ENCODE measurements around the gene SEMA5A. TPM values are rescaled to one million over a fixed set of nuclear protein-coding genes. Genes with fewer than 3 reads are reported as not detected.

Gene SEMA5A
- total RNA-seq, 2 donors from 2014 or later = 3.4 to 40.2 TPM

GRCh38 chr5:9249231-9249630 is 296.6 kb downstream of the SEMA5A start:
- Histone ChIP-seq H3K27me3 (no peaks in the 10 kb centered on the region), H3K4me3 (no peak overlapping the region), H3K4me1 (no peaks in the 10 kb centered on the region), H3K36me3 (replicated peaks in 1 of 2; ENCODE audit: insufficient read depth in 1 of 2, low read depth in 2 of 2) (no peaks in the 10 kb centered on the region), H3K27ac (no peak overlapping the region), H3K9me3 (no peaks in the 10 kb centered on the region)
- DNase-seq = no peak
- ATAC-seq = no peak
- TF ChIP-seq POLR2A (IDR thresholded peaks at IDR 0.05) = no peak
- no peak for TF ChIP-seq CTCF (IDR thresholded peaks at IDR 0.05)
- WGBS, 2 donors = 90 to 95% methylated on average over 3 of the region's 3 CpGs
- intact Hi-C loops (cut with DNase I) = no loop called here

GRCh38 chr5:9245071-9245470 is 300.8 kb downstream of the SEMA5A start:
- DNase-seq (no peak), ATAC-seq (no peak)
- WGBS, 2 donors = 84 to 85% methylated on average over 3 of the region's 3 CpGs
- H3K27ac ChIP-seq = no peak overlapping the region
- no peaks in the 10 kb centered on the region for H3K4me1 ChIP-seq
- no peak overlapping the region for H3K4me3 ChIP-seq
- no peaks in the 10 kb centered on the region for H3K27me3 ChIP-seq
- TF ChIP-seq POLR2A (IDR thresholded peaks at IDR 0.05) = no peak
- no peak for TF ChIP-seq CTCF (IDR thresholded peaks at IDR 0.05)
- no peaks in the 10 kb centered on the region for H3K36me3 ChIP-seq (replicated peaks in 1 of 2; ENCODE audit: insufficient read depth in 1 of 2, low read depth in 2 of 2)
- H3K9me3 ChIP-seq = no peaks in the 10 kb centered on the region
- intact Hi-C loops (cut with DNase I) = no loop called here

- TF ChIP-seq POLR2A (IDR thresholded peaks at IDR 0.05) = no peak
- no peak for TF ChIP-seq CTCF (IDR thresholded peaks at IDR 0.05)
- H3K9me3 ChIP-seq = no peaks in the 10 kb centered on the region
- 74 to 87% methylated on average over 4 of the region's 4 CpGs for WGBS, 2 donors
- ATAC-seq (no peak), DNase-seq (no peak)
- H3K36me3 ChIP-seq (replicated peaks in 1 of 2; ENCODE audit: insufficient read depth in 1 of 2, low read depth in 2 of 2) = no peaks in the 10 kb centered on the region
- intact Hi-C loops (cut with DNase I) = no loop called here
- no peak overlapping the region for H3K4me3 ChIP-seq
- no peak overlapping the region for H3K27ac ChIP-seq
- no peaks in the 10 kb centered on the region for H3K4me1 ChIP-seq
- no peaks in the 10 kb centered on the region for H3K27me3 ChIP-seq
Measured at GRCh38 chr5:9244417-9244816, 301.5 kb downstream of the SEMA5A start.

GRCh38 chr5:9241479-9242305 is 304.2 kb downstream of the SEMA5A start:
- TF ChIP-seq POLR2A (IDR thresholded peaks at IDR 0.05) (no peak), CTCF (IDR thresholded peaks at IDR 0.05) (no peak)
- Histone ChIP-seq H3K36me3 (replicated peaks in 1 of 2; ENCODE audit: insufficient read depth in 1 of 2, low read depth in 2 of 2) (no peaks in the 10 kb centered on the region), H3K27me3 (no peaks in the 10 kb centered on the region), H3K4me3 (no peak overlapping the region), H3K9me3 (no peaks in the 10 kb centered on the region), H3K4me1 (no peaks in the 10 kb centered on the region), H3K27ac (no peak overlapping the region)
- intact Hi-C loops (cut with DNase I) = no loop called here
- no peak for DNase-seq
- ATAC-seq = no peak
- WGBS, 2 donors = 86 to 89% methylated on average over 9 of the region's 9 CpGs

GRCh38 chr5:9240431-9240830 is 305.4 kb downstream of the SEMA5A start:
- ATAC-seq = no peak
- 65 to 72% methylated on average over 2 of the region's 2 CpGs for WGBS, 2 donors
- H3K27me3 ChIP-seq = no peaks in the 10 kb centered on the region
- DNase-seq = no peak
- intact Hi-C loops (cut with DNase I) = no loop called here
- no peak overlapping the region for H3K27ac ChIP-seq
- no peaks in the 10 kb centered on the region for H3K4me1 ChIP-seq
- H3K4me3 ChIP-seq = no peak overlapping the region
- no peak for TF ChIP-seq CTCF (IDR thresholded peaks at IDR 0.05)
- H3K36me3 ChIP-seq (replicated peaks in 1 of 2; ENCODE audit: insufficient read depth in 1 of 2, low read depth in 2 of 2) = no peaks in the 10 kb centered on the region
- H3K9me3 ChIP-seq = no peaks in the 10 kb centered on the region
